ENCODE data around the gene TTLL9. TPM values are rescaled to one million over a fixed set of nuclear protein-coding genes. Genes with fewer than 3 reads are reported as not detected.

The TTLL9 gene
- total and polyA plus RNA-seq, 10 of the 15 experiments (the other 5 are each of a cell fraction or from before 2014, with no cell fraction given): 0.03 to 0.77 (median 0.11) TPM; not detected in 2

- H3K9ac ChIP-seq (ENCODE audit: control insufficient read depth, insufficient read depth, low read length): no peak overlapping the region
- in situ Hi-C loops (cut with MboI): no loop called here
- FAIRE-seq (no peak), DNase-seq (ENCODE audit: low read depth, low spot score) (no peak), ATAC-seq (no peak)
- intact Hi-C loops (cut with micrococcal nuclease; ENCODE audit: unreplicated experiment): no loop called here
- WGBS (ENCODE audit: insufficient coverage, insufficient replicate concordance, low lambda C conversion rate, missing lambda C conversion rate): 23% methylated on average over 4 of the region's 4 CpGs
- ChIA-PET CTCF (no interaction called here), SMC1A (ENCODE audit: uncharacterized antibody, unreplicated experiment) (no interaction called here), POLR2A (no interaction called here), RAD21 (ENCODE audit: unreplicated experiment) (no interaction called here)
- H4K20me1 ChIP-seq (ENCODE audit: control insufficient read depth, insufficient read depth): no peaks in the 10 kb centered on the region
- no peaks in the 10 kb centered on the region for H3K9me3 ChIP-seq (replicated peaks; ENCODE audit: control insufficient read depth, insufficient read depth, low read length)
- no peaks in the 10 kb centered on the region for H3K36me3 ChIP-seq (ENCODE audit: control insufficient read depth in 2 of 2, insufficient read depth in 2 of 2, low read length in 1 of 2)
- no peaks in the 10 kb centered on the region for H3K4me1 ChIP-seq (ENCODE audit: control insufficient read depth, insufficient read depth, low read length)
- no peak overlapping the region for H3K4me3 ChIP-seq
- H3K4me2 ChIP-seq (ENCODE audit: control insufficient read depth, insufficient read depth): no peak overlapping the region
- no peak overlapping the region for H3K27ac ChIP-seq (ENCODE audit: control insufficient read depth, insufficient read depth)
- no peak for TF ChIP-seq STAT1 (conservative IDR thresholded peaks at IDR 0.05)
- TF ChIP-seq CREM (IDR thresholded peaks at IDR 0.05; ENCODE audit: low read depth): no peak
- TF ChIP-seq TCF3 (IDR thresholded peaks at IDR 0.05; ENCODE audit: borderline replicate concordance, insufficient read depth, low read depth, low read length): no peak
- TF ChIP-seq GABPA (IDR thresholded peaks at IDR 0.05; ENCODE audit: low read depth): no peak
- no peak for TF ChIP-seq ZBTB33 (IDR thresholded peaks at IDR 0.05)
- TF ChIP-seq IRF4 (IDR thresholded peaks at IDR 0.05; ENCODE audit: low read depth, low read length): no peak
- TF ChIP-seq MYC (IDR thresholded peaks at IDR 0.05; ENCODE audit: insufficient read depth, insufficient read length, insufficient replicate concordance, low read length, severe bottlenecking): no peak
- TF ChIP-seq STAT3 (IDR thresholded peaks at IDR 0.05; ENCODE audit: low read depth, low read length): no peak
- no peak for TF ChIP-seq CBX5 (IDR thresholded peaks at IDR 0.05; ENCODE audit: low read depth)
- TF ChIP-seq, protein P1, sequence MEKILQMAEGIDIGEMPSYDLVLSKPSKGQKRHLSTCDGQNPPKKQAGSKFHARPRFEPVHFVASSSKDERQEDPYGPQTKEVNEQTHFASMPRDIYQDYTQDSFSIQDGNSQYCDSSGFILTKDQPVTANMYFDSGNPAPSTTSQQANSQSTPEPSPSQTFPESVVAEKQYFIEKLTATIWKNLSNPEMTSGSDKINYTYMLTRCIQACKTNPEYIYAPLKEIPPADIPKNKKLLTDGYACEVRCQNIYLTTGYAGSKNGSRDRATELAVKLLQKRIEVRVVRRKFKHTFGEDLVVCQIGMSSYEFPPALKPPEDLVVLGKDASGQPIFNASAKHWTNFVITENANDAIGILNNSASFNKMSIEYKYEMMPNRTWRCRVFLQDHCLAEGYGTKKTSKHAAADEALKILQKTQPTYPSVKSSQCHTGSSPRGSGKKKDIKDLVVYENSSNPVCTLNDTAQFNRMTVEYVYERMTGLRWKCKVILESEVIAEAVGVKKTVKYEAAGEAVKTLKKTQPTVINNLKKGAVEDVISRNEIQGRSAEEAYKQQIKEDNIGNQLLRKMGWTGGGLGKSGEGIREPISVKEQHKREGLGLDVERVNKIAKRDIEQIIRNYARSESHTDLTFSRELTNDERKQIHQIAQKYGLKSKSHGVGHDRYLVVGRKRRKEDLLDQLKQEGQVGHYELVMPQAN (conservative IDR thresholded peaks at IDR 0.05): no peak
- TF ChIP-seq SREBF1 (IDR thresholded peaks at IDR 0.05; ENCODE audit: low read length): no peak
- TF ChIP-seq FOXM1 (IDR thresholded peaks at IDR 0.05; ENCODE audit: low read depth, low read length): no peak
- no peak for TF ChIP-seq REST (IDR thresholded peaks at IDR 0.05; ENCODE audit: low read depth, low read length)
- TF ChIP-seq TAF1 (IDR thresholded peaks at IDR 0.05; ENCODE audit: borderline replicate concordance, low read depth, low read length): no peak
- TF ChIP-seq ZNF274 (IDR thresholded peaks at IDR 0.05; ENCODE audit: insufficient read depth, insufficient read length): no peak
- peaks cover 0 to 6% of the 10 kb centered on the region in 2 experiments; a peak in 2 of 4 replicates for H3K27me3 ChIP-seq (replicated peaks in 1 of 2; ENCODE audit: control insufficient read depth in 2 of 2, insufficient read depth in 2 of 2, low read length in 1 of 2)
- no peaks in the 10 kb centered on the region for H3K79me2 ChIP-seq (ENCODE audit: control insufficient read depth, insufficient read depth, low read length)
- no peak overlapping the region for H2AFZ ChIP-seq (ENCODE audit: control insufficient read depth, low read depth, low read length)
- BruUV-seq (replicated peaks): no TSS peak
These were observed 106.6 kb downstream of the TTLL9 start for GRCh38 chr20:31977080-31977479.
